Omental fat pad (tissue), 4 donors: ENCODE measurements around the gene GSTM1. TPM values are rescaled to one million over a fixed set of nuclear protein-coding genes. Genes with fewer than 3 reads are reported as not detected.

Experiments used
- ATAC-seq: fragments of 150-250 bp; one replicate; pipeline ENCODE4 v1.9.1; 2016; ENCODE audit warnings: mild to moderate bottlenecking, moderate library complexity; ENCODE audit not compliant: low FRiP score
- DNase-seq: peaks from one replicate; pipeline ENCODE4 v3.0.0-alpha.2; 2019; ENCODE audit warnings: low spot score
- CTCF ChIP-seq, 3 donors: fragments of 450-650 bp; IDR thresholded peaks; one replicate each; pipeline ENCODE4 v1.5.1; 2016 to 2017; ENCODE audit warnings: antibody characterized with exemption in 3 of 3, mild to moderate bottlenecking in 3 of 3, moderate library complexity in 2 of 3
- total RNA-seq, 4 donors: library from RNA; depleted of rRNA; stranded (reverse); fragments of >200 nt; gene quantifications; one replicate each; pipeline ENCODE4 v1.1.0, GENCODE V29; 2016

Gene GSTM1
- total RNA-seq, 4 donors from 2014 or later, result 19.3 TPM; not detected in 3

GRCh38 chr1:109714661-109715372 lies 27.2 kb downstream of the GSTM1 start:
- no peak for TF ChIP-seq CTCF (IDR thresholded peaks at IDR 0.05)
- DNase-seq (no peak), ATAC-seq (no peak)

GRCh38 chr1:109716121-109716520 lies 28.5 kb downstream of the GSTM1 start:
- no peak for TF ChIP-seq CTCF (IDR thresholded peaks at IDR 0.05)
- no peak for DNase-seq

GRCh38 chr1:109716570-109717090 lies 29.0 kb downstream of the GSTM1 start:
- no peak for DNase-seq
- no peak for ATAC-seq
- no peak for TF ChIP-seq CTCF (IDR thresholded peaks at IDR 0.05)

More at GRCh38 chr1:109716121-109716520, 28.5 kb downstream of the GSTM1 start:
- peak; percentile 24 for ATAC-seq

GRCh38 chr1:109717729-109718128 lies 30.1 kb downstream of the GSTM1 start:
- DNase-seq (no peak), ATAC-seq (no peak)
- TF ChIP-seq CTCF (IDR thresholded peaks at IDR 0.05), result no peak

GRCh38 chr1:109718495-109718894 lies 30.9 kb downstream of the GSTM1 start:
- no peak for ATAC-seq
- DNase-seq, result no peak
- TF ChIP-seq CTCF (IDR thresholded peaks at IDR 0.05), result no peak

- no peak for ATAC-seq
- no peak for TF ChIP-seq CTCF (IDR thresholded peaks at IDR 0.05)
- DNase-seq, result no peak
Measured at GRCh38 chr1:109719337-109719837, 31.8 kb downstream of the GSTM1 start.

GRCh38 chr1:109721042-109721441 lies 33.4 kb downstream of the GSTM1 start:
- no peak for TF ChIP-seq CTCF (IDR thresholded peaks at IDR 0.05)
- ATAC-seq (no peak), DNase-seq (no peak)
